HS-27A (cell line): Measurements from ENCODE around the gene GFRA1.

Experiments
- DNase-seq: peaks from one replicate; pipeline ENCODE4 v3.0.0-alpha.2; 2012; ENCODE audit warnings: low read depth, missing footprints

The GFRA1 gene

GRCh38 chr10:116270771-116271592, 2.0 kb downstream of the GFRA1 start:
- DNase-seq, result no peak

GRCh38 chr10:116270126-116270770, 2.8 kb downstream of the GFRA1 start:
- no peak for DNase-seq

- no peak for DNase-seq
These were observed 3.4 kb downstream of the GFRA1 start for GRCh38 chr10:116269619-116270018.

DNA sequence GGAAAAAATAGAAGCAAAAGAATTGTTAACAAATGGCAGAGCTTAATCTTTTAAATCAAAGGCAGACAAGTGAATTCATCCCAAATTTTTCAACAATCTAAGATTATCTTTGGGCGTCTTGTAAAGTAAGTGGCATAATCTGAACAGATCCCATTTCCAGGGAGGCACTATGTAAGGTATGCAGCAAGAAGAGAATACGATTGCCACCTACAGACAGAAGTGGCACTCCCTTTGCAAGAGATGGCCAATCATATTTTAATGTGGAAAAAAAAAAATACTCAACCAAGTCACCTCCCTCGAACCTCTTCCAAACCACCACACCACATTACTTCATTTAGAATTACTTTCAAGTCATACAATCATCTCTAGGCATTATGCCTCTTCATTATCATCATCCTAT, 4.0 kb downstream of the GFRA1 start:
- DNase-seq, result no peak

GRCh38 chr10:116265686-116266085, 7.3 kb downstream of the GFRA1 start:
- no peak for DNase-seq

GRCh38 chr10:116263870-116264655, 8.9 kb downstream of the GFRA1 start:
- no peak for DNase-seq

DNA sequence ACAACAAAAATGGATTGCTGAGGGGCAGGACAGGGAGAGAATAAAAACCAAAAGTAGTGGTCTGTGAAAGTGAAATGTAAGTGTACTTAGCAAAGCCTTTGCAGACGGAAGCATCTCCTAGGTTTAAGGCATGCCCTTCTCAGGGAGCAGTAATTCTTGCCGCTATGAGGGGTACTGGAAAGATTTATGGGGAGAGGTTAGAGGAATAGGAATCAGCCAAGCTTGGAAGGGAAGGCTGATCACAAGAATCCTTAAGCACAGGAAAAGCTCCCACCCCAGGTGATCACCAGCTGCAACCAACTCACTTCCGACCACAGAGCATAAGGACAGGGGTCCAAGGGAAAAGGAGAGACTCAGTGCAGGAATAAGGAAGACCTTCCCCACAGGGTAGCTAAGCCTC, 10.3 kb downstream of the GFRA1 start:
- DNase-seq, result no peak

DNA sequence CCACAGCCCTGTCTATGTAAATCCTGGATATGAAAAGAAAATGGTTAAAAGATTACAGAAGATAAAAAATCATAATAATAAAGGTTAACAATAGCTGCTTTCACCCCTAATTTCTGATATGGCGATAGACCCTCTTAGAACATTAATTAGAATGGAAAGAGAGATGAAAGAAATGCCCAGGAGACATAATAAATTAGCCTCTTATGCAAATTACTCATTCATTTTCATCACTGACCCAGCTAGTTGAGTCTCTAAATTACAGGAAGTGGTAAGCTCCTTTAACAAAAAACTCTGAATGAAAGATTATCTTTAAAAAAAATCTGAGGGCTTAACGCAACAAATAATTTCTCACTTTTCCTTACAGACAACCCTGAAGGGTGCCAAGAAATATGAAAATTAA, 12.4 kb downstream of the GFRA1 start:
- DNase-seq, result no peak

DNA sequence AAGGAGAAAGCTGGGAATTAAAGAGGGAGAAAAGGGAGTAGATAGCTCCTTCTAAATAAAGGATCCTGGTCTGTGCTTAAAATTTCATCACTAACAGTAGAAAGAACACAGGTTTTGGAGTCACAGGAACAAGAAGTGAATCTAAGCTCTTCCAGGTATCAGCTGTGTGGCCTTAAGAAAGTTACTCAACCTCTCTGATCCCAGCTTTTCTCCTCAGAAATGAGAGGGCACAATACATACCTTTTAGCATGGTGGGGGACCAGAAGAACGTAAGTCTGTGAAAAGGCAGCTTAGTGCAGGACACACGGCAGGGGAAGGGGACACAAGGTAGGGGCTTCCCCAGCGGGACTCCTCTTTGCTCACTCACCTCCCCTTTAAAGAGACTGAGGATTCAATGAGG, 13.4 kb downstream of the GFRA1 start:
- DNase-seq, result no peak

- DNase-seq, result no peak
These were observed 15.2 kb downstream of the GFRA1 start for GRCh38 chr10:116257785-116258184.

DNA sequence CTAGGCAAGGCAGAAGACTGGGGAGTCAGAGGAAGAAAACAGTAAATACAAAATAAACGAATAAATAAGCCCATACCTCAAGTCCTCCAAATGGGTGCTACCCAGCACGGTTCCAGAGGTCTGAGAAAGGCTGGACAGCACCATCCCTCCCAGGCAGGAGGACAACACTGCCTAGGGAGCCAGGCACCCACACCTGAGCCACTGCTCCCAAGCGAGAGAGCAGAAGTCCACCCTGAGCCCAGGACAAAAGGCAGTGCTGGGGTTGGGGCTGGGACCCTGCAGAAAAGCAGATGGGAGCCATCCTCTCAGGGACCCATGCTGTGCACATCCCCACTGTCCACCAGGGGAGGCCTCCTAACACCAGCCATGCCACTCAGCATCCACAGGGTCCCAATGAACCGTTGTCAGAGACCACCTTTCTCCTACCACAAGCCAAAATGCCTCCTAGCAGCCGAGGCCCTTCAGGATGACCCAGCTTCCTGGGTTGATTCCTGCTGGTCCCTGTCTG, 16.2 kb downstream of the GFRA1 start:
- DNase-seq, result no peak

- no peak for DNase-seq
These were observed 16.9 kb downstream of the GFRA1 start for GRCh38 chr10:116255886-116256751.

GRCh38 chr10:116254422-116255155, 18.4 kb downstream of the GFRA1 start:
- DNase-seq, result no peak

- no peak for DNase-seq
These were observed 19.3 kb downstream of the GFRA1 start for GRCh38 chr10:116253716-116254115.

DNA sequence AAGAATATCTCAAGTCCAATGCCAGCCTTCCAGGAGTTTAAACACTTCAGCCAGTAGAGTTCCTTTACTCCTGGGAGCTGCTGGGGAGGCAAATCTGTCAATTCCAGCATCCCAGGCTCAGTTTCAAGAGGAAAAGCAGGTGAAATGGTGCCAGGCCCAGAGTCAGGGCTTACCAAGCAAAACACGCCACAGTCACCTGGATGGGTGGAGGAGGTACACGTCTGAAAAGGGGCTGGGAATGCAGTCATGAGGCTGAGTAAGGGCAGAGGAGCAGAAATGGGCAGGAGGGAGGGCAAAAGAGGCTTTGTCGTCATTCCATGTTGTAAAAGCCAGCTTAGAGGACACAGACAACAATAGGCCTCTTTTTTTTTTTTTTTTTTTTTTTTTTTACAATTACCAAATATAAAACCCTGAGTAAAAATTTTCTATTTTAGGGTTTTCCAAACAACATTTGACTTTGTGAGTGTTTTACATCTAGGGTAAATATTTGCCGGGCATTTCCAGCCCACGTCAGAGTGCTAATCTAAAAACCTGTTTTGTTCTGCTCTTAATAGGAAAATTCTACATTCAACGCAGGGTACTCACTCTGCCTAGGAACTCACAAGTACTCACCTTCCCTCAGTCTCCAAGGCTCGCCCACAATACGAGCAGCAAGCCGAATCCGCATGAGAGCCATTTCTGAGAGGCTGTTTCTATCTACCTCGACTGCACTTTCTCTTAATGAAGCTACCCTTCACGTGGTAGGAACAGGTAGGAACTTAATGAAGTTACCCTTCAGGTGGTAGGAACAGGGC, 21.2 kb downstream of the GFRA1 start:
- no peak for DNase-seq

GRCh38 chr10:116247691-116248090, 25.3 kb downstream of the GFRA1 start:
- DNase-seq, result no peak

DNA sequence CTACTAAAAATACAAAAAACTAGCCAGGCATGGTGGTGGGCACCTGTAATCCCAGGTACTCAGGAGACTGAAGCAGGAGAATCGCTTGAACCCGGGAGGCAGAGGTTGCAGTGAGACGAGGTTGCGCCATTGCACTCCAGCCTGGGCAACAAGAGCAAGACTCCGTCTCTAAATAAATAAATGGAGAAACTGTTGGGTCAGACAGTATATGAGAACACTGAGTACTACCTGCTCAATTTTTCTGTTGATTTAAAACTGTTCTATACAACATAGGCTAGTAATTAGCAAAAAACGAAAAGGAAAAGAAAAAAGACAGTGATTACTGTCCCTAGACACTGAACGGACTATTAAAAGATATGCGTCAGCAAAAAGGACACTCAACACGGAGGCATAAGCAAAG, 26.7 kb downstream of the GFRA1 start:
- DNase-seq, result no peak

GRCh38 chr10:116245156-116245555, 27.9 kb downstream of the GFRA1 start:
- DNase-seq, result no peak

- no peak for DNase-seq
These were observed 31.2 kb downstream of the GFRA1 start for GRCh38 chr10:116241642-116242410.
